K562 (cell line): ENCODE data around the gene TBX1.

Source experiments
- CHD4 ChIP-seq: fragments of 200-600 bp; sonication (generic); IDR thresholded peaks from 3 replicates; pipeline ENCODE4 v1.6.1; 2012; ENCODE audit warnings: low read depth, mild to moderate bottlenecking, mixed read lengths, low read length, inconsistent platforms; ENCODE audit not compliant: insufficient read depth, insufficient replicate concordance, poor library complexity, severe bottlenecking
- CTCF ChIP-seq, 3 experiments: IDR thresholded peaks in 2 of 3; conservative IDR thresholded peaks in 1 of 3; 2 replicates each; pipeline ENCODE4 v1.5.1; 2011 to 2012; ENCODE audit warnings: low read length in 3 of 3, mild to moderate bottlenecking in 3 of 3, control low read depth in 2 of 3, improper control_type of control experiment in 1 of 3, inconsistent platforms in 1 of 3, low read depth in 1 of 3, mixed read lengths in 1 of 3, moderate library complexity in 1 of 3; ENCODE audit not compliant: insufficient read depth in 2 of 3
- GABPA ChIP-seq: fragments of 200-800 bp; sonication (Bioruptor generic); conservative IDR thresholded peaks from 2 replicates; pipeline ENCODE4 v1.6.1; 2016; ENCODE audit warnings: low read depth, missing genetic modification characterization, missing compliant biosample characterization

- no peak for TF ChIP-seq CHD4
- 0 out of 6 replicates have a peak, but pooled peaks of 1 of the 3 experiments have one; percentile 15 for TF ChIP-seq CTCF (IDR thresholded peaks at IDR 0.05 in 2 of 3, conservative IDR thresholded peaks at IDR 0.05 in 1 of 3; ENCODE audit: insufficient read depth in 2 of 3, low read depth in 1 of 3, low read length in 3 of 3)
- no peak for TF ChIP-seq GABPA (tag)
These were observed 54.7 kb downstream of the TBX1 start for GRCh38 chr22:19815093-19815822.
